NCI-H187 treated with DMSO at 0.1 percent for 48 hours (cell line): Measurements from ENCODE around the gene HDGF.

ENCODE experiments used
- DNase-seq: peaks from one replicate; lab custom pipeline; 2025; lab: John Stamatoyannopoulos, UW

Gene HDGF

DNA sequence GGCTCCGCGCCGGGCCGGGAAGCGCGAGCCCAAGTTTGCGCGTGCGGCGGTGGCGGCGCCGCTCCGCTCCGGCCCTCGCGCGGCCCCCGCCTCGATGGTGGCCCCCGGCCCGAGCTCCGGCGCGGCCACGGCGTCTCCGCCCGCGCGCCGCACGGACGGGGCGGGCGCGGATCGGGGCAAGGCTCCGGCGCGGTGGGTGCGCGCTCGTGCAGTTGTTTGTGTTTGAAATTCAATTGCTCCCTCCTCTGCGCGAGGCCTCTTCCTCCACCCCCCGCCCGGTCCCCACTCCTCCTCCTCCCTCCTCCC, at the start of gene HDGF:
Gene HDGF (minus strand): TSS at position 225 of the 306 bp plus-strand sequence. CDS start 246 bp downstream, outside the sequence.
- no peak for DNase-seq

DNA sequence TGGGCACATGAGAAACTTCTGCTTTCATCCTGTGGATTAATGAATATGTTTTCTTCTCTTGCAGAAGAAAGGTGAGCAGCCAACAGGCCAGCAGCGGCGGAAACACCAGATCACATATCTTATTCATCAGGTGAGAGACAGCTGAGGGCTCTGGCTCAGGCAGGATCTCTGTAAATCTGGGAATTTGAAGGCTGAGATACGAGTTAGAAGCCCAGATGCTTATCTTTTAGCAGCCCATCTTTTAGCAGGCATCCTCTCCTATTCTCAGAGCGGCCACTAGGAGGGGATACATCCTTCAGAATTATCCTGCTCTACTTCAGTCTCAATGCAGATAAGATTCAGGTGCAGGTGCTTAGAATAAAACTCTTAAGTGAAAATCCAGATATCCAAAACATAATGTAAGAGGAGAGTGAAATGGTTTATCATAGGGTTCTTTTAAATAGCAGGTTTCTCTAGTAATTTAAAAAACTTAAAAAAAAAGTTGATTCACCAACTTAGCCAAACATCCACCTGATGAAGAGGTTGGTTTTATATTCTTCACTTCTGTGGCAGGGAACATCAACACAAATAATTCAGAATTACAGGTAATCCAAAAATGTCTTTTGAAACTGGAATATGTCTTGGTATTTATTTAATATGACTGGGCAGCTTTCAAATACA, 45.9 kb upstream of the HDGF start:
- no peak for DNase-seq

DNA sequence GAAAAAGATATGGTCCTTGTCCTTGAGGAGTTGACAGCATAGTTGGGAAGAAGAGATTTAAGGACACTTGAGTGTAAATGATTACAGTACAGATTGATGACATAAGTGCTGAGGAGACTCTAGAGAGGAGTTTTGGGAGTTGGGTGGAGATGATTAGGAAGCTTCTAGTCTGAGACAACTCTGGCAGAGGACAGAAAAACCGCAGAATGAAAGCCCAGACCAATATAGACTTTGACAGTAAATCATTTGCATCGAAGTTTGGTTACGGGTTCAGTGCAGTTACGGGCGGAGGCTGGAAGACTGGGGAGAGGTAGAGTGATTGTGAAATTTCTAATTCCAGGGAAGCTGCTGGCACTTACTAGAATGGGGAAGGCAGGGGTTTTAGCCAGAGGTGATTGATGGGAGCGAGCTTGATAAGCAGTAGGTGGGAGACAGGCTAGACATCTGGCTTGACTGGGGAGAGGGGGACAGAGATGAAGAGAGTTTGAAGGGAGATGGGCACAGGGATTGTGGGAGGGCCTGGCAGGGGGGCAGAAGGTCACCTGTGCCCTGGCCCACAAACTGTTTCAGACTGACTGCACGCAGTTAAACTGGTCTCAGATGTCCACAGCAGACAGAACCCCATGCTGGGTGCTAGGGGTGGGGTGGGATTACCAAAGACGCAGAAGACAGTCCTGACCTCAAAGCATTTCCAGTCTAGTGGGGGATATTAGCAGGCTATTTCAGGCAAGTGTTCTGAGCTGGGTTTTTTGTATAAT, 45.0 kb upstream of the HDGF start:
- no peak for DNase-seq

DNA sequence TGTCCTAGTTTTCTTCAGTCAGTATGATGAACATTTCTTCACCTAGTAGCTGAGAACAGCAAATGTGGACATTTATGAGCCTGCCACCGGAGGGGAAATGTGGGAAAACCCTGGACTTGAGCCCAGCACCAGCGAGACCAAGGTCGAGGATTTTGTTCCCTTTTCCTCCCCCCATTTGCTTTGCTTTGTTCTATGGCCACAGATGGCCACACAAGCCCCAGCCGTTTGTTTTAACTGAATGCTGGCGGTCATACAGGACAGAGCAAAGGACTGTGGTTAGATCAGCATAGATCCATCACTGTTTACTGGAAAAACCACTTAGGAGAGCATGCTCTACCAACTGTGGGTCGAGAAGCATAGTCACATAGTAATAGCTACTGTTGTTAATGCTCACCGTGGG, 44.3 kb upstream of the HDGF start:
- DNase-seq = no peak

DNA sequence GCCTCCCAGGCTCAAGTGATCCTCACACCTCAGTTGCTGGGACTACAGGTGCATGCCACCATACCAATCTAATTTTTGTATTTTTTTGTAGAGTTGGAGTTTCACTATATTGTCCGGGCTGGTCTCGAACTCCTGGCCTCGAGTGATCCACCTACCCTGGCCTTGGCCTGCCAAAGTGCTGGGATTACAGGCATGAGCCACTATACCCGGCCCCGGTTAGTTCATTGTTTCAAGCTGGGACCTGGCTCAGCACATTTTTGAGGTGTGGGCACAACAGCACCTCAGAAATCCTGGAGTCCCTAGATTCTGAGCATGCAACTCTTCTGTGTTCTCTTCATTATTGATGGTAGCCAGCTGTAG, 43.9 kb upstream of the HDGF start:
- DNase-seq = no peak

DNA sequence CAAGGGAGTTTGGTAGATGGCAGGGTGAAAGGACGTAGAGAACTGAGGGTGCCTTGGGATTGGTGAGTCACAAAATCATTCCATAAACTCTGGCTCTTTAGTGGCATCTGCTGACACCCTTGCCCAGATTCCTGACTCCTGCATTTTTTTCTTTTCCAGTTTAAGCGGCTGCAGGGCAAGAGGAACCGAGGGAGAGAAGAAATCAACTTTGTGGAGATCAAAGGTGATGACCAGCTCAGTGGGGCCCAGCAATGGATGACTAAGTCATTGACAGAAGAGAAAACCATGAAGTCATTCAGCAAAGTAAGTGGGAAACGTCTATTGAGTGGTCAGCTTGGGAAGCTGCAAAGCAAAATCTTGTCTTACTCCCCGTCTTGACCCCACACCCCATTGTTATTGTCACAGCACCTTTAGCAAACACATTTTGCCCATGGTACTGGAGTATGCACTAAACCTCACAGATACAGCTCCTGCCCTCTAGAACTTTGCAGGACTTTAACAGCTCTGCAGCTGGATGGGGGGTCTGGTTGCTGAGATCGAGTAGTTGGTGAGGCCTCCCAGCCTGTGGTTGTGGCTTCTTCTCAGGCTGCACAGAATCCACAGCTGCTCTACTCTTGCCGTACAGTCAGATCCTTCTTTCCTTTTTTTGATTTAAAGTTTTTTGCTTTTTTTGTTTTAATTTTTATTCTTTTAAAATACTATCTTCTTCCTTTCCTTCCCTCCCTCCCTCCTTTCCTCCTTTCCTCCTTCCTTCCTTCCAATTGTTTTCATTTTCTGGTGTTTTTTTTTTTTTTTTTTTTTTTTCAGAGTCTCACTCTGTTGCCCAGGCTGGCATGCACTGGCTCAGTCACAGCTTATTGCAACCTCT, 43.3 kb upstream of the HDGF start:
- DNase-seq = no peak

DNA sequence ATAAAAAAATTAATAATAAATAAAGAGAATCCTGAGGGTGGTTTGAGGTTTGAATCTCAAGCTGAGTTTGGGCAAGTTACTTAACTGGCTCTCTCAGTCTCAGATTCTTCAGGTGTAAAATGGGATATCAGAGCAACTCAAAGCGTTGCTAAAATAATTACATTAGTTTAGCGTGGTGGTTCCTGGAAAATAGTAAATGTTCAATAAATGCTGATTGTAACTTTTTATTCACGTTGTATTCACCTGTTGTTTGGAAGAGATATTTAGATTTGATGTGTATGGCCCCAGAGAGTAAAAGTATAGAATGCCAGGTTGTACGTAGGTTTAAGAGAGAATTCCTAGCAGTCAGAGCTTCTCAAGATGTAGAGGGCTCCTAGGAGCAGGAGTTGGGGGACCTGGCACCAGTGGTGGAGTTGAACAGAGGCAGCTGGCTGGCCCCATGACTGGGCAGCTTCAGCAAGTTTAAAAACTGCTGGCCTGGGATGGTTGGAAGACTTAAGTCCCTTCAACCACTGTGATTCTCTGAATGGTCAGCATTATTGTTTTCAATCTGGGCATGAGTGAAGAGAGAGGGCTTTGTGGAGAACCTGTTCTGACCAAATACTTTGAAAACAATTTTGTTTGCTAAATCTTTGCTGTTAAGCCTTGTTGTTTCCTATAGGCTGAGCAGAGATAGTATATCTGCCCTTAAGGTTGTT, 38.3 kb upstream of the HDGF start:
- DNase-seq = no peak

DNA sequence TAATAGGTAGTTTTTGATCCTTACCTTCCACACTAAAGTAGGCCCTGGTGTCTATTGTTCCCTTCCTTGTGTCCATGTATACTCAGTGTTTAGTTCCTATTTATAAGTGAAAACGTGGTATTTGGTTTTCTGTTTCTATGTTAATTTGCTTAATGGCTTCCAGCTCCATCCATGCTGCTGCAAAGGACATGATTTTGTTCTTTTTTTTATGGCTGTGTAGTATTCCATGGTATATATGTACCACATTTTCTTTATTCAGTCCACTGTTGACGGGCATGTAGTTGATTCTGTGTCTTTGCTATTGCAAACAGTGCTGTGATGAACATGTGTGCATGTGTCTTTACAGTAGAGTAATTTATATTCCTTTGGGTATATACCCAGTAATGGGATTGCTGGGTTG, 36.7 kb upstream of the HDGF start:
- DNase-seq = no peak

DNA sequence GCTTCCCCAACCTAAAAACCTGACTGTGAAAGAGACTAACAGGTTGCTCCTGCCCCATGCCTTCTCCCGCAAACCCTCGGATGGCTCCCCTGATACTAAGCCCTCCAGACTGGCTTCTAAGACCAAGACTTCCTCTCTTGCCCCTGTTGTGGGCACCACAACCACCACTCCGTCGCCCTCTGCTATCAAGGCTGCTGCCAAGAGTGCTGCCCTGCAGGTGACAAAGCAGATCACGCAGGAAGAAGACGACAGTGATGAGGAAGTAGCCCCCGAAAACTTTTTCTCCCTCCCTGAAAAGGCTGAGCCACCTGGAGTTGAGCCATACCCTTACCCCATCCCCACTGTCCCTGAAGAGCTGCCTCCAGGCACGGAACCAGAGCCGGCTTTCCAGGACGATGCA, 35.2 kb upstream of the HDGF start:
- DNase-seq = no peak

DNA sequence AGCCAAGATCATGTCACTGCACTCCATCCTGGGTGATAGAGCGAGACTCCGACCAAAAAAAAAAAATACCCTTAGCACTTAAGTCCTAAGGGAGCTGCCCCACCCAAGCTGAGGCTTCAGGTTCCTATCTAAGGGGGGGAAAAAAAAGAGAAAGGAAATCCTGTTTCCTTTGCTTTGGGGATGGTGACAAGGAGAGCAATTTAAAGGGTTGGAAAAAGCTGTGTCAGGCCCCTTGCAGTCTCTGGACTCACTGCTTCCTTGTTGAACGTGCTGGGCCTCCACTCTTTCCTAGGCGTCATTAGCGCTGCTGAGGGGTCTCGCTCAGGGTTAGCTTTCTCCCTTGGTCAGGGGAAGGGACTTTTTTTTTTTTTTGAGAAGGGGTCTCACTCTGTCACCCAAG, 34.0 kb upstream of the HDGF start:
- no peak for DNase-seq

DNA sequence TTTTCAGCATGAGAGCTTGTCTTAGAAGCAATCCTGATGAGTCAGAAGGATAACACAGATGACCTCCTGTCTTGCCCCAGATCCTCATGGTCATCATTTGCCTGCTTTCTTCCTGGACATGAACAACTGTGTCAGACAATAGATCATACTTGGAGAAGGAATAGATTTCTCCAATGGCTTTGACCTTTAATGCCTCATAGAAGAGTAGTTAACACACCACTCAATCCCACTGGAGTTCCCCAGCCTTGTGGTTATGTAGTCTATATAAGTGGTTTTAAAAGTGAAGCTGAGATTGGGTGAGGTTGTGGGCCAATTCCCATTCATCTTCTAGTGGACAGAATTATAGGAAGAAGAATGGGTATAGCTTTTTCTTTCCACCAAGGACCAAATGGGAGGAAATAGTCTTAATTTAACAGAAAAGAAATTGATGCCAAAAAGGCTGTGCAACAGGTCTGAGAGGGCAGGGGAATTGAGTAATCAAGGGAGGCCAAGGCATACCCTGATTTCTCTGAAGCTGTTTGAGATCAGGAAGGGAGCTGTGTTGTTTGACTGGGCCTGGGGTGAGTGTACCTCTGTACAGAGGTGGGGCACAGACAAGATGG, 30.2 kb upstream of the HDGF start:
- no peak for DNase-seq

DNA sequence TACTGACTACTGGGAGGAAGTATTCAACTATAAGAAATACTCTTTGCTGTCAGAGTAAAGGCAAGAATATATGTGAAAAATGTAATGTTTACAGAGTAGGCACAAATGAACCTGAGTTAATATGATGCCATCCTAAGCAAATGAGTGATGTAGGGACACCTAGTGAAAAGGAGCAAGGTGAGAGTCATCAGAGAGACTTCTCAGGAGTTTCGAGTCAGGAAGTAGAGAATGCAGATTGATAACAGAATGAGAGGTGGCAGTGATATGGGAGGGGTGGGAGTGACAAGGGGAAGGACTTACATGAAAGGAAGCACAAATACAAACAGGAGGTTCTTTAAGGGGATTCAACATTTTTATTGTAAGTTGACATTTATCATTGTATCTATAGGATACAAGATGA, 26.1 kb upstream of the HDGF start:
- no peak for DNase-seq

DNA sequence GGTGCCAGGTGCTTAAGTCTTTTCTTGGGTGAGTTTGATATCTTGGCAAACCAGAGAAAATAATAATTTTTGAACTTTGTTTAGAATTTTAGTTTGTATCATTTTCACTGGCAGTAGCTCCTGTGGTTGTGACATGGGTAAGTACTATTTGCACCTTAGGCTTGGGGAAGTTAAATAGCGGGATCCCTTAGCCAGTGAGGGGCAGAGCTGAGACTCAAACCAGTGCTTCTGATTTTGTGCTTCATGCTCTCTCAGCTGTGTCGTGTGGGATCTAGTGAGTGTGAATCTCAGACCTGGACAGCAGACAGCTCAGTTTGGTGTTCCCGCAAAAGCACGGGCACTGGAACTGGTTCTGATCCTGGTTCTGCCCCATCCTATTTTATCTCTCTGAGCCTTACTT, 25.5 kb upstream of the HDGF start:
- DNase-seq = no peak

DNA sequence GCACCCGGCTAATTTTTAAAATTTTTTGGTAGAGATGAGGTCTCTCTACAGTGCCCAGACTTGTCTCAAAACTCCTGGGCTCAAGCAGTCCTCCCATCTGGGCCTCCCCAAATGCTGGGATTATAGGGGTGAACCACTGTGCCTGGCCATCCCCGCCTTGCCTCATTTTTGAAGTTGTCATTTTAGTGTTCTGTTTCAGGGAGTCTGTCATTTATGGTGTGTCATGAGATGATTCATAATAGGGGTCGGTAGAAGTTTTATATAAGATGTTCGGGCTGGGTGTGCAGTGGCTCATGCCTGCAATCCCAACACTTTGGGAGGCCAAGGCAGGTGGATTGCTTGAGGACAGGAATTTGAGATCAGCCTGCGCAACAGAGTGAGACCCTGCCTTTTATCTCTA, 24.3 kb upstream of the HDGF start:
- no peak for DNase-seq

DNA sequence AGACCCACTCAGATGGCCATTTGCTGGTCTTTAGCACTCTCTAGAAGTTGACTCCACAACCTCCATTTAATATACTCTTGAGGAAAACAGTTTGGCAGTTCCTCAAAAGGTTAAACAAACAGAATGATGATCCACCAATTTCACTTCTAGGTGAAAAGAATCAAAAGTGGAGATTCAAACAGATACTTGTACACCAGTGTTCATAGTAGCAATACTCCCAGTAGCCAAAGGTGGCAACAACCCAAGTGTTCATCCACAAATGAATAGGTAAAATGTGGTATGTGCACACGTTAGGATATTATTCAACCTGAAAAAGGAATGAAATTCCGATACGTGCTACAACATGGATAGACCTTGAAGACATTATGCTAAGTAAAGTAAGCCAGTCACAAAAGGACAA, 22.1 kb upstream of the HDGF start:
- no peak for DNase-seq

DNA sequence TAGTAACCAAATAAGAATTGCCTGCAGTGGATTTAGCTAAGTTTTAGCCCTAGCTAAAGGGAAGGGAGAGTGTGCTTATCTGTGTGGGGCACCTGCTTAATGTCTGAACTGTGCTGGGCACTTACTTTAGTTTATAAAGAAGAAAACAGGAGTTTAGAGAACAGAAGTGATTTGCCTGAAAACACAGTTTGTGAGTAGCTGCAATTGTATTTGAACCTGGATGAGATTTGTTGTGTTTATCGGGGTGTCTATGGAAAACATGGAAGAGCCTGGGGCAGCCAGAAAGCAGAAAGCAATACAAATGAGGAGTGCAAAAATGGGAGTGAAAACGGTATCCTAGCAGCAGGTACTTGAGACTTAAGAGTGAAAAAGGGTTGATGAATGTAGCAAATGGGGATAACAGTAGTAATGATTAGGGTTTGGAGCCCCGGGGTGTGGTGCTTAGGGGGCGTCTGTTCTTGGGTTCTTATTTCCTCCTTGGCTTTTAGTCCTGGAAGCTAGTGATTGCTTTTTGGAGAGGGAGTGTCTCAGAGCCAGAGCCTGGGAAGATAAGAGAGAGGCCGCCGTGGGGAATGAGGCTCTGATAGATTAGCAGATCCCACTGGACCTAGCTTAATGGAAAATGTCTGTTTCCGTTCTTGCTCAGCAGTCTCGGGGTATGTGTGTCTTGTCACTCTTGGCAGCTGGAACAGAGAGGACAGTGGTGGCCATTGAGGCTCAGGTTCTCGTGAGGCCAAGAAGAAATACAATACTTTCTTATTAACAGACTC, 21.4 kb upstream of the HDGF start:
- no peak for DNase-seq

DNA sequence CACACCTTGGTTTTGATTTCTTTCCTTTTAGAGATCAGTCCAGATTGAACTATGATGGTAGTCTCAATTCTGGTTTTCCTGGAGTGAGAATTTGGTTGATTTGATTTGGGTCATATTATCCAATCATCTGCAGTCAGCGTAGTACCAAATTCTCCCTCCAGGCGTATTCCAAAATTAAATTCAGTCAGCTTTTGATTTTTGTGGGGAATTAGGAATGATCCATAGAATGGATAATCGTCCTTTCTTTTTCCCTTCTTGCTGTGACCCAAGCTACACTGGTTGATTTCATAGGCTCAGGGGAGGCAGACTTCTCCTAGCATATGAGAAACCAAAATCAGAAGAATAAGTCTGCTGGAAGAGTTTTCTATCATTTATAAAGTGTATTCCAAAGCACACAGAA, 20.7 kb upstream of the HDGF start:
- DNase-seq = no peak

DNA sequence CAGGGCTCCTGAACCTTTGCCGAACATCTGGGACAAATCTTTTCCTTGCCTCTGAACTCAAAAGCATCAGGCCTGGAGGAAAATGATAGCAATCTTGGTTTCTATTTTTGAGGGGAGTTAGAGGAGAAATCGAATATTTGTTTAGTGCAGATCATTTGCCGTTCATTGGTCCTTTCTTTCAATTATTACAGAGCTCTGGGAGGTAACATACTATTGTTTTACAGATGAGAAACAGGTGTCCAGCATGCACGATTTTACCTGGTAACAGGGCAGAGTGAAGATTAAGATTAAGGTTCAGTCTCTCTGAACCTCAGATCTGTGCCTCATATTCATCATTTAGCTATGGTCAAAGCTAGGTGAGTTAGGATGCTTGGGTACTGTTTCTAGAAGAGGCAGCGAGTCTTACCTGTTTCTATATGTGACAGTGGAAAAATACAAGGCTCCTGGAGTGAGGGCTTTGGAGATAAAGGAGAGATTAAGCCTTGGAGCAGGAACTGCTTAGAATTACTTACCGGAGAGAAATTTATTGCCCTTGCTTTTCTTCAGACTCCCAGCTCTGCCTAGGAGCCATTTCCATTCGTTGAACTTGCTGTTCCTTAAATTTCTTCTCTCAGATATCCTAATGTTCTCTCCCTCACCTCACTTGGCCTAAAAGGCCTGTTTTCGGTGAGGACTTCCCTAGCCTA, 17.3 kb upstream of the HDGF start:
- no peak for DNase-seq

DNA sequence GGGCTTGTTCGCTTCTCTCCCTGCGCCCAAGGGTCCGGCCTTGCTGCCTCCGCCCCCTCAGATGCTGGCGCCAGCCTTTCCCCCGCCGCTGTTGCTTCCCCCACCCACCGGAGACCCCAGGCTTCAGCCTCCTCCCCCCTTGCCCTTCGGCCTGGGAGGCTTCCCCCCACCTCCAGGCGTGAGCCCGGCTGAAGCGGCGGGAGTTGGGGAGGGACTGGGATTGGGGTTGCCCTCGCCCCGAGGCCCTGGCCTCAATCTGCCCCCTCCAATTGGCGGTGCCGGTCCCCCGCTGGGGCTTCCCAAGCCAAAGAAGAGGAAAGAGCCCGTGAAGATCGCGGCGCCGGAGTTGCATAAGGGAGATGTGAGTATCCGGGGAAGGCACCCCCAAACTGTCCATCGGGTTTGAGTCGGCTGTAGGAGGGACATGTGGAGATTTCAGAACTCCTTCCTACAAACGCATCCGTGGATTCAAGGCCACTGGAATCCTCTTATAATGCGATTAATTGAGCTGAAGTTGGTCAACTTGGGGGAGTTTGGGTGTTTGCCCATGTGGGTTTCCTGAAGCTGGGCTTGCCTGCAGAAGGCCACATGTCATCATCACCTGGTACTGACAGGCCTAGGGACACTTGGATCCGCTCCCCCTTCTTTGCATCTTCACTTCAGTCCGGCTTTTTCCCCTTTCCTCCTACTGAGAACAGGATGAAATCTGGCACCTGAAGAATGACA, 16.6 kb upstream of the HDGF start:
- no peak for DNase-seq
